Tibial nerve (tissue), 4 donors: ENCODE data around the gene CCDC122. TPM values are rescaled to one million over a fixed set of nuclear protein-coding genes. Genes with fewer than 3 reads are reported as not detected.

ENCODE experiments used
- DNase-seq, 2 donors: peaks; one replicate each; pipeline ENCODE4 v3.0.0-alpha.2; 2019; ENCODE audit warnings: low spot score in 2 of 2
- H3K27ac ChIP-seq, 4 donors: fragments of 200-600 bp; sonication (generic) in 3 of 4; one replicate each; pipeline ENCODE4 v1.5.1; 2017 to 2019; ENCODE audit warnings: mild to moderate bottlenecking in 1 of 4
- H3K27me3 ChIP-seq, 2 donors: fragments of 200-600 bp; sonication (generic) in 1 of 2; one replicate each; pipeline versions ENCODE4 v1.5.1 to v1.6.0; 2017 to 2019
- H3K36me3 ChIP-seq, 3 donors: fragments of 200-600 bp; sonication (generic); one replicate each; pipeline ENCODE4 v1.5.1; 2018 to 2019
- H3K4me1 ChIP-seq, 4 donors: fragments of 200-600 bp; sonication (generic) in 3 of 4; one replicate each; pipeline ENCODE4 v1.5.1; 2017 to 2019
- H3K4me3 ChIP-seq, 4 donors: fragments of 200-600 bp; sonication (generic) in 3 of 4; one replicate each; pipeline ENCODE4 v1.5.1; 2017 to 2019; ENCODE audit warnings: mild to moderate bottlenecking in 1 of 4, moderate library complexity in 1 of 4
- H3K9me3 ChIP-seq, 4 donors: fragments of 200-600 bp; sonication (generic) in 3 of 4; one replicate each; pipeline ENCODE4 v1.5.1; 2017 to 2019
- EP300 ChIP-seq, 2 donors: sonication (generic); formaldehyde crosslinking; IDR thresholded peaks; one replicate each; pipeline ENCODE4 v1.6.1; 2017; ENCODE audit warnings: antibody characterized with exemption in 2 of 2, mild to moderate bottlenecking in 1 of 2
- POLR2A ChIP-seq, 2 donors: fragments of 450-650 bp; IDR thresholded peaks; one replicate each; pipeline ENCODE4 v1.6.1; 2017; ENCODE audit warnings: antibody characterized with exemption in 2 of 2, mild to moderate bottlenecking in 2 of 2, moderate library complexity in 2 of 2
- WGBS, 2 donors: methylation state at CpG; one replicate each; pipeline ENCODE4 v1.1.5; 2018; 5-methylcytosine and 5-hydroxymethylcytosine counted together
- total RNA-seq, 4 donors: library from RNA; depleted of rRNA; stranded (reverse); fragments of >200 nt; gene quantifications; one replicate each; pipeline ENCODE4 v1.1.0, GENCODE V29; 2016
- TF ChIP-seq, protein P1 (sequence below), 5 experiments: fragments of 200-600 bp in 3 of 5; fragments of 450-650 bp in 2 of 5; sonication (generic) in 3 of 5; IDR thresholded peaks; one replicate each; pipeline ENCODE4 v1.5.1; 2016 to 2019; ENCODE audit warnings: antibody characterized with exemption in 5 of 5, mild to moderate bottlenecking in 3 of 5, moderate library complexity in 2 of 5

The CCDC122 gene
- total RNA-seq, 4 donors from 2014 or later = 1.0 to 5.7 (median 2.5) TPM

DNA sequence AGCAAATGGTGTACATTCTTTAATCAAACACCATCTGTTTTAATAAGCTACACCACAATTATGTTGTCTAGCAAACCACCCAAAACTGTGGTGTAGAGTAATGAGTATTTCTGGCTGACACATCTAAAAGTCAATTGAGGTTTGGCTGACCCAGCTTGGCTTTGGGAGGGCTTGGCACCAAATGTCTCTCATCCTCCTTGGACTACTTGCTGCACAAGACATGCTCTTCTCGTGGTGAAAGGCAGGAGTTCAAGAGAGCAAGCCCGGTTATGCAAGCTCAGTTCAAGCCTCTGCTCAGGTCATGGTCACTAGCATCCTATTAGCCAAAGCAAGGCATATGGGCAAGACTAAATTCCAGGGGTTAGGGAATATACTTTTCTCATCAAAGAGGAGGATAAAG is 37.3 kb upstream of the CCDC122 start:
- H3K36me3 ChIP-seq = no peaks in the 10 kb centered on the region
- no peaks in the 10 kb centered on the region for H3K9me3 ChIP-seq
- no peak overlapping the region for H3K27ac ChIP-seq
- peak in 1 of 2 donors; percentile 21 for DNase-seq
- H3K4me1 ChIP-seq = no peaks in the 10 kb centered on the region
- H3K4me3 ChIP-seq = no peak overlapping the region
- 5 to 9% methylated on average over 2 of the region's 2 CpGs for WGBS, 2 donors
- TF ChIP-seq, protein P1, sequence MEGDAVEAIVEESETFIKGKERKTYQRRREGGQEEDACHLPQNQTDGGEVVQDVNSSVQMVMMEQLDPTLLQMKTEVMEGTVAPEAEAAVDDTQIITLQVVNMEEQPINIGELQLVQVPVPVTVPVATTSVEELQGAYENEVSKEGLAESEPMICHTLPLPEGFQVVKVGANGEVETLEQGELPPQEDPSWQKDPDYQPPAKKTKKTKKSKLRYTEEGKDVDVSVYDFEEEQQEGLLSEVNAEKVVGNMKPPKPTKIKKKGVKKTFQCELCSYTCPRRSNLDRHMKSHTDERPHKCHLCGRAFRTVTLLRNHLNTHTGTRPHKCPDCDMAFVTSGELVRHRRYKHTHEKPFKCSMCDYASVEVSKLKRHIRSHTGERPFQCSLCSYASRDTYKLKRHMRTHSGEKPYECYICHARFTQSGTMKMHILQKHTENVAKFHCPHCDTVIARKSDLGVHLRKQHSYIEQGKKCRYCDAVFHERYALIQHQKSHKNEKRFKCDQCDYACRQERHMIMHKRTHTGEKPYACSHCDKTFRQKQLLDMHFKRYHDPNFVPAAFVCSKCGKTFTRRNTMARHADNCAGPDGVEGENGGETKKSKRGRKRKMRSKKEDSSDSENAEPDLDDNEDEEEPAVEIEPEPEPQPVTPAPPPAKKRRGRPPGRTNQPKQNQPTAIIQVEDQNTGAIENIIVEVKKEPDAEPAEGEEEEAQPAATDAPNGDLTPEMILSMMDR (IDR thresholded peaks at IDR 0.05) = no peak
- peak in 1 of 2 donors; percentile 53 for TF ChIP-seq EP300 (IDR thresholded peaks at IDR 0.05)
- TF ChIP-seq POLR2A (IDR thresholded peaks at IDR 0.05) = no peak
- no peaks in the 10 kb centered on the region for H3K27me3 ChIP-seq

GRCh38 chr13:43915451-43915850 is 35.9 kb upstream of the CCDC122 start:
- Histone ChIP-seq H3K9me3 (no peaks in the 10 kb centered on the region), H3K4me1 (no peaks in the 10 kb centered on the region), H3K4me3 (no peak overlapping the region), H3K36me3 (no peaks in the 10 kb centered on the region), H3K27me3 (no peaks in the 10 kb centered on the region), H3K27ac (no peak overlapping the region)
- DNase-seq = no peak
- TF ChIP-seq, protein P1 (IDR thresholded peaks at IDR 0.05) = no peak
- TF ChIP-seq POLR2A (IDR thresholded peaks at IDR 0.05) (no peak), EP300 (IDR thresholded peaks at IDR 0.05) (no peak)
- 60 to 64% methylated on average over 6 of the region's 6 CpGs for WGBS, 2 donors

DNA sequence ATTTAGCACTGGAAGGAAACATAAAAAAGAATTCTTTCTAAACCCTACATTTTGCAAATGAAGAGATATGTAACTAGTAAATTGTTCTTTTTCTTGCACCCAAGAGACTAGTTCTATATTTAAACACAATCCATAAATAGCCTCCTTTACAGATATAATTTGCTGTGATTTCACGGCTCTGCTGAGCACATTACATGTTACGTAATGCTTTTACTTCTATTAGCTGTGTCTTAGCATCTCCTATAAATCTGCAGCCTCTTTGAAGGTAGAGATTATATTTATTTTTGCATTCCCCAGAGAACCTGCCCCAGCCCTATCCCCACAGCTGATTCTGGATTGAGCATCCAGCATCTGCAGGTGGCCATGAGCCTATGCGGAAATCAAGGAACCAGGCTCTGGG is 32.3 kb upstream of the CCDC122 start:
- TF ChIP-seq EP300 (IDR thresholded peaks at IDR 0.05) = no peak
- no peak for TF ChIP-seq POLR2A (IDR thresholded peaks at IDR 0.05)
- TF ChIP-seq, protein P1 (IDR thresholded peaks at IDR 0.05) = no peak

DNA sequence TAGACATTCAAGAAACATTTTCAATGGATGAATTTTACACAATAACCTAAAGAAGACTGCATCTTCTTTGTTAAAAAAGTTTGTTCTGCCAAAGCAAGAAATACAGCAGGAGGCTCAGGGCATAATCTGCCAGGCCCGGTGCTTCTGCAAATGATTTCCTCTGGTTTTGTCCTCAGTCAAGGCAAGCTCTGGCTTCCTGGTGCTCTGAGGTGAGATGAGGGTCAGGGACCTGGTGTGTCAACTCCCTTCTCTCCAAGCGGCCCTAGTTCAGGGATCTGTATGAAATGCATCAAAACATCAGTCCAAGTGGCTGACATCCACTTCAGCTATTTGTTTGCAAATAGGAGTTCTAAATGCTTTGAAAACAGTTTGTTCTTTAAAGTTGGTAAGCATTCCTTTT is 31.7 kb upstream of the CCDC122 start:
- Histone ChIP-seq H3K4me1 (peaks cover 0 to 6% (median 0%) of the 10 kb centered on the region in 4 donors), H3K4me3 (no peak overlapping the region), H3K36me3 (no peaks in the 10 kb centered on the region), H3K27me3 (no peaks in the 10 kb centered on the region), H3K27ac (no peak overlapping the region), H3K9me3 (no peaks in the 10 kb centered on the region)
- DNase-seq = no peak
- WGBS, 2 donors = 50 to 57% methylated on average over 2 of the region's 2 CpGs
- TF ChIP-seq POLR2A (IDR thresholded peaks at IDR 0.05) = no peak
- TF ChIP-seq, protein P1 (IDR thresholded peaks at IDR 0.05) = no peak
- TF ChIP-seq EP300 (IDR thresholded peaks at IDR 0.05) = no peak

More for the DNA sequence above, 32.3 kb upstream of the CCDC122 start:
- Histone ChIP-seq H3K4me3 (no peak overlapping the region), H3K27ac (no peak overlapping the region), H3K4me1 (peaks cover 0 to 6% (median 0%) of the 10 kb centered on the region in 4 donors), H3K9me3 (no peaks in the 10 kb centered on the region), H3K27me3 (no peaks in the 10 kb centered on the region), H3K36me3 (no peaks in the 10 kb centered on the region)
- WGBS, 2 donors = 48 to 53% methylated on average over 3 of the region's 3 CpGs
- DNase-seq = no peak

DNA sequence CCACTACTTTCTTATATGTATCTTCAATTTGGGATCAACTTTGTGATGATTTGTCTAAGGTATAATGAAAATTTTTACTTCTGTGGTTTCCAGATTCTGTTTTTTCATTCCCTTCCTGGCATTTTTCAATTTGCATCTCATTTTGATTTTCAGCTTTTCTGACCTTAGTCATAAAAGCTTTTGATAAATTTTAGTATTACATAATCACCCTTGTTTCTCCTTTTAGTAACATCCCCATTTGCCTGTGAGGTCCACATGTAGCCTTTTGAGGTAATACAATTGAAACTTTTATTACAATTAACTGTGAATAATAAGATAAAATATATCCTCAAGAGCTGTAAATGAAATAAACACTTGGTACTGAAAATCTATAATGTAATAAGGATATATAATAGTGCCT is 31.3 kb upstream of the CCDC122 start:
- no peaks in the 10 kb centered on the region for H3K27me3 ChIP-seq
- no peak overlapping the region for H3K4me3 ChIP-seq
- H3K4me1 ChIP-seq = peaks cover 0 to 6% (median 0%) of the 10 kb centered on the region in 4 donors
- H3K27ac ChIP-seq = no peak overlapping the region
- H3K36me3 ChIP-seq = no peaks in the 10 kb centered on the region
- TF ChIP-seq POLR2A (IDR thresholded peaks at IDR 0.05) = no peak
- TF ChIP-seq EP300 (IDR thresholded peaks at IDR 0.05) = no peak
- no peak for DNase-seq
- H3K9me3 ChIP-seq = no peaks in the 10 kb centered on the region
